HUES64 (cell line): ENCODE results near the gene RBBP9.
"Not testable (repeated sequence)": the region's sequence is repeated elsewhere in the genome, so short reads cannot be mapped to it uniquely, and the experiment has no call there.

Experiments used
- H3K27ac ChIP-seq: 2 replicates; pipeline ENCODE4 v1.7.0; 2013; ENCODE audit warnings: low read depth, low read length, inconsistent platforms
- H3K27me3 ChIP-seq: 2 replicates; pipeline ENCODE4 v1.6.1; 2013; ENCODE audit warnings: mild to moderate bottlenecking, low read length; ENCODE audit not compliant: insufficient read depth
- H3K36me3 ChIP-seq: 2 replicates; pipeline ENCODE4 v1.6.1; 2013; ENCODE audit warnings: mild to moderate bottlenecking, low read length; ENCODE audit not compliant: insufficient read depth
- H3K4me1 ChIP-seq: 2 replicates; pipeline ENCODE4 v1.6.1; 2013; ENCODE audit warnings: mild to moderate bottlenecking, low read length, moderate library complexity; ENCODE audit not compliant: insufficient read depth
- H3K4me3 ChIP-seq: 2 replicates; pipeline ENCODE4 v1.5.1; 2013; ENCODE audit warnings: mild to moderate bottlenecking, low read length, moderate library complexity
- H3K9ac ChIP-seq: 2 replicates; pipeline ENCODE4 v1.6.1; 2013; ENCODE audit warnings: mild to moderate bottlenecking, low read depth, low read length
- H3K9me3 ChIP-seq: 2 replicates; pipeline ENCODE4 v1.6.1; 2013; ENCODE audit warnings: low read depth, low read length; ENCODE audit not compliant: insufficient read depth
- WGBS: fragments of 150-250, 120-280 bp; methylation state at CpG from one replicate; pipeline ENCODE4 v1.1.7; 2013; ENCODE audit warnings: missing lambda C conversion rate; 5-methylcytosine and 5-hydroxymethylcytosine counted together

Gene RBBP9

DNA sequence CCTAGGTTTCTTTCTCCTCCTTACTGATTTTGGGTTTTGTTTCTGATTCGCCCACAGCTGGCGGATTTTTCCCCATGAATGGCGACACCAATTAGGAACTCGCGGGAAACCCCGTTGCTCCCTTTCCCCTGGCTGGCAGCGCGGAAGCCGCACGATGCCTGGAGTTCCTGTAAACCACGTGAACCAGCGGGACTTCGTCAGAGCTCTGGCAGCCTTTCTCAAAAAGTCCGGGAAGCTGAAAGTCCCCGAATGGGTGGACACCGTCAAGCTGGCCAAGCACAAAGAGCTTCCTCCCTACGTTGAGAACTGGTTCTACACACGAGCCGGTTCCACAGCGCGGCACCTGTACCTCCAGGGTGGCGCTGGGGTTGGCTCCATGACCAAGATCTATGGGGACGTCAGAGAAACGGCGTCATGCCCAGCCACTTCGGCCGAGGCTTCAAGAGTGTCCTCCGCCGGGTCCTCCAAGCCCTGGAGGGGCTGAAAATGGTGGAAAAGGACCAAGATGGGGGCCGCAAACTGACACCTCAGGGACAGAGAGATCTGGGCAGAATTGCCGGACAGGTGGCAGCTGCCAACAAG, 7.5 kb upstream of the RBBP9 start:
- H3K27me3 ChIP-seq = no peaks in the 10 kb centered on the region
- no peak overlapping the region for H3K9ac ChIP-seq
- H3K4me3 ChIP-seq = no peak overlapping the region
- H3K36me3 ChIP-seq = 0 out of 2 replicates have a peak, but pooled peaks cover 4% of the 10 kb centered on the region
- 89% methylated on average over 31 of the region's 31 CpGs for WGBS
- no peak overlapping the region for H3K27ac ChIP-seq
- H3K4me1 ChIP-seq = 0 out of 2 replicates have a peak, but pooled peaks cover 3% of the 10 kb centered on the region
- H3K9me3 ChIP-seq = no peaks in the 10 kb centered on the region

DNA sequence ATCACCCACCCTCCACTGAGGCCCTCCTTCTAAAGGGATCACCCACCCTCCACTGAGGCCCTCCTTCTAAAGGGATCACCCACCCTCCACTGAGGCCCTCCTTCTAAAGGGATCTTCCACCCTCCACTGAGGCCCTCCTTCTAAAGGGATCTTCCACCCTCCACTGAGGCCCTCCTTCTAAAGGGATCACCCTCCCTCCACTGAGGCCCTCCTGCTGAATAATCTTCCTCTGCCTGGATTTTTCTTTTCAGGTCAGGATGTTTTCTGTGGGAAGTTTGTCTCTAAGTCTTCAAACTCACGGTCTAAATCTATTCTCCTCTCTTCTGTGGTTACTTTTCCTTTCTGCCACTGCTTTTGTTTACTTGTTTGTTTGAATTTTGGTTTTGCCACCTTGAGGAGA, 4.6 kb upstream of the RBBP9 start:
- H3K4me3 ChIP-seq, H3K9ac ChIP-seq, H3K27ac ChIP-seq, H3K27me3 ChIP-seq, H3K4me1 ChIP-seq, H3K9me3 ChIP-seq, H3K36me3 ChIP-seq: not testable (repeated sequence)
- 100% methylated on average over 1 of the region's 1 CpG for whole genome bisulfite sequencing

DNA sequence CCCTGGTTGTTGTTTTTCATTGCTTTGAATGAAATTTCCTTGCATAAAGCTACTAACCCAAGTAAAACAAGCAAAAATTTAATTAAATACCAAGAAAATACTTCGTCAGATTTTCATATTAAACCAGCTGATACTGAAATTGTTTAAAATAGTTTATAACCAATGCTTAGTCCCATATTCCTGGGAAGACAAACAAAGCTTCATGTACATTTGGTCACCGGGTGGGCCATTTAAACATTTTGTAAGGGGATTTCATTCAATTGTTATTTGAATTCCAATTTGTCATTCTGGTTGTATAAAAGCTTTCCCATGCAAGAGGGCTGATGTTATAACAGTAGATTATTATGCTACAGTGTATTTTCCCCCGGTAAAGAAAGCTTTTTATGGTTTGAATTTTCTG, 578 bp upstream of the RBBP9 start:
- Histone ChIP-seq H3K4me3 (peak overlapping the region; percentile 78), H3K9ac (peak overlapping the region; percentile 32; the same call in 1 of the 2 replicates), H3K9me3 (no peaks in the 10 kb centered on the region), H3K4me1 (peaks cover 14% of the 10 kb centered on the region; the same call in 1 of the 2 replicates), H3K27me3 (no peaks in the 10 kb centered on the region), H3K36me3 (peaks cover 15% of the 10 kb centered on the region), H3K27ac (no peak overlapping the region)
- WGBS = 91% methylated on average over 2 of the region's 3 CpGs

DNA sequence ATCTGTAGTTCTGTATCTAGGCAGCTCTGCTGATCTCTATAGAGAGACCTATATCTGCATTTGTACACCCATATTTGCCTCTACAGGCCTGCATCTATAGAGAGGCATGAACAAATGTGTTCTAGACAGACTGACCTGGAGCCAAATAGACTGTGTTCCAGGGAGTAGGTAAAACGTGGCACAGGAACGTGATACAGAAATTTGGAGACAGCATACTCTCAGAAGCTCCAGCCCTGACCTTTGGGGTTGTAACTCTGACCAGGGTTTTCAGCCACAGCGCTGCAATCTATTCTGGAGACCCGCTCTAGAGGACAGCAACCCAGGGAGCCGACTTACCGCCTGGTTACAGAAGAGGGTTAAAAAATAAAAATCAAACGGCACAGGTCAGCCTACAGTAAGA, 983 bp downstream of the RBBP9 start:
- Histone ChIP-seq H3K27me3 (no peaks in the 10 kb centered on the region), H3K4me3 (peak overlapping the region; percentile 78), H3K9me3 (no peaks in the 10 kb centered on the region), H3K27ac (no peak overlapping the region), H3K36me3 (peaks cover 25% of the 10 kb centered on the region), H3K4me1 (peaks cover 14% of the 10 kb centered on the region; the same call in 1 of the 2 replicates), H3K9ac (peak overlapping the region; percentile 80; the same call in 1 of the 2 replicates)
- 44% methylated on average over 7 of the region's 7 CpGs for WGBS

DNA sequence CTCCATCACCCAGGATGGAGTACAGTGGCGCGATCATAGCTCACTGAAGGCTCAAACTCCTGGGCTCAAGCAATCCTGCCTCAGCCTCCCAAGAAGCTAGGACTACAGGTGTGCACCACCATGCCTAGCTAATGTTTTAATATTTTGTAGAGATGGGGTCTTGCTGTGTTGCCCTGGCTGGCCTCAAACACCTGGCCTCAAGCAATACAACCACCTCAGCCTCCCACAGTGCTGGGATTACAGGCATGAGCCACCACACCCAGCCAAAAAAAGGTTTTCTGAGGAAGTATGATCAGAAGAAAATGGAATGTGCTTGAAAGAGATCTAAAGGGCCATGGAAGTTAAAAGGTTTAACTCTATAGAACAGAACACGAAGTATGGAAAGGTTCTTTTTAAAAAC, 8.7 kb downstream of the RBBP9 start:
- Histone ChIP-seq H3K27ac (no peak overlapping the region), H3K36me3 (peaks cover 75% of the 10 kb centered on the region), H3K4me3 (no peak overlapping the region), H3K9ac (no peak overlapping the region), H3K9me3 (no peaks in the 10 kb centered on the region), H3K27me3 (no peaks in the 10 kb centered on the region), H3K4me1 (no peaks in the 10 kb centered on the region)
- 97% methylated on average over 3 of the region's 3 CpGs for WGBS

DNA sequence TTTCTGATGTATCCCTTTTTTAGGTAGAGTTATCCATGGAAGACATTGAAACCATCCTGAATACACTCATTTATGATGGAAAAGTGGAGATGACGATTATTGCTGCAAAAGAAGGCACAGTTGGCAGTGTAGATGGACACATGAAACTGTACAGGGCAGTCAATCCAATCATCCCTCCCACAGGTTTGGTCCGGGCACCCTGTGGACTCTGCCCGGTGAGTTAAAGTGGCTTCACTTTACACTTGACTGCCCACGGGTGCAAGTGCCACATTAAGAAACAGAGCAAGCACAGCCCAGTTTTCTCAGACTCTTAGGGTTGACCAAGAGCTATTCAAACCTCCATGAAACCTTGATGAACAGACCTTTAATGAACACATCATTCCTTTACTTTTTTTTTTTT, 15.4 kb downstream of the RBBP9 start:
- Histone ChIP-seq H3K27ac (no peak overlapping the region), H3K9ac (no peak overlapping the region), H3K27me3 (no peaks in the 10 kb centered on the region), H3K9me3 (no peaks in the 10 kb centered on the region), H3K4me1 (no peaks in the 10 kb centered on the region), H3K36me3 (peaks cover 88% of the 10 kb centered on the region), H3K4me3 (no peak overlapping the region)
- WGBS = 97% methylated on average over 4 of the region's 4 CpGs

DNA sequence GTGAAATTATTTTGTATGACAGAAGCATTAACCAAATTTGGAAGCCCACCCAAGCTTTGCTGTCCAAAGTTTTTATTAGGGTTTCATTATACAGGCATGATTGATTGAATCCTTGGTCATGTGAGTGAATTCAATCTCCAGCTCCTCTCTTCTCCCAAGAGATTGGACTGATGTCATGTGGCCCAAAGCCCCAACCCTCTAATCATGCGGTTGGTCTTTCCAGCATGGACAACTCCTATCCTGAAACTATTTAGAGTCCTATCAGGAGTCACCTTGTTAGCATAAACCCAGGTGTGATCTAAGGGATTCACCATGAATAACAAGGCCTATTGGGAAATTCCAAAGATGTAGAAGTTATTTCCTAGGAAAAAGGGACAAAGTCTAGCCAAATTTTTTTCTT, 19.2 kb downstream of the RBBP9 start:
- Histone ChIP-seq H3K9me3 (no peaks in the 10 kb centered on the region), H3K4me3 (no peak overlapping the region)

DNA sequence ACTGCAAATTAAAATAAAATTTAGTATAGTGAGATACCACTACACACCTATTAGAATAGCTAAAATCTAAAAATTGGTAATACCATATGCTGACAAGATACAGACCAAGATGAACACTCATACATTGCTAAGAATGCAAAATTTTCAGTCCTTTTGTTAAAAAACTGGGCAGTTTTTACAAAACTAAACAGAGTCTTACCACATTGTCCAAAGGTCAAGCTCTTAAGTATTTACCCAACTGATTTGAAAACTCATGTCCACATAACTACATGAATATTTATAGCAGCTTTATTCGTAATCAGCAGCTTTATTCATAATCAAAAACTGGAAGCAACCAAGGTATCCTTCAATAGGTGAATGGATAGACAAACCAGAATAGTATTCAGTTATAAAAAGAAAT, 19.8 kb downstream of the RBBP9 start:
- Histone ChIP-seq H3K27ac (no peak overlapping the region), H3K9ac (no peak overlapping the region), H3K36me3 (peaks cover 92% of the 10 kb centered on the region), H3K27me3 (no peaks in the 10 kb centered on the region), H3K4me1 (no peaks in the 10 kb centered on the region), H3K4me3 (no peak overlapping the region), H3K9me3 (no peaks in the 10 kb centered on the region)
- 83% methylated on average over 1 of the region's 1 CpG for WGBS

More for the DNA sequence above, 19.2 kb downstream of the RBBP9 start:
- no peak overlapping the region for H3K9ac ChIP-seq
- H3K27ac ChIP-seq = no peak overlapping the region
- H3K36me3 ChIP-seq = peaks cover 93% of the 10 kb centered on the region
- H3K27me3 ChIP-seq = no peaks in the 10 kb centered on the region
- 82% methylated on average over 1 of the region's 1 CpG for WGBS
- H3K4me1 ChIP-seq = no peaks in the 10 kb centered on the region

DNA sequence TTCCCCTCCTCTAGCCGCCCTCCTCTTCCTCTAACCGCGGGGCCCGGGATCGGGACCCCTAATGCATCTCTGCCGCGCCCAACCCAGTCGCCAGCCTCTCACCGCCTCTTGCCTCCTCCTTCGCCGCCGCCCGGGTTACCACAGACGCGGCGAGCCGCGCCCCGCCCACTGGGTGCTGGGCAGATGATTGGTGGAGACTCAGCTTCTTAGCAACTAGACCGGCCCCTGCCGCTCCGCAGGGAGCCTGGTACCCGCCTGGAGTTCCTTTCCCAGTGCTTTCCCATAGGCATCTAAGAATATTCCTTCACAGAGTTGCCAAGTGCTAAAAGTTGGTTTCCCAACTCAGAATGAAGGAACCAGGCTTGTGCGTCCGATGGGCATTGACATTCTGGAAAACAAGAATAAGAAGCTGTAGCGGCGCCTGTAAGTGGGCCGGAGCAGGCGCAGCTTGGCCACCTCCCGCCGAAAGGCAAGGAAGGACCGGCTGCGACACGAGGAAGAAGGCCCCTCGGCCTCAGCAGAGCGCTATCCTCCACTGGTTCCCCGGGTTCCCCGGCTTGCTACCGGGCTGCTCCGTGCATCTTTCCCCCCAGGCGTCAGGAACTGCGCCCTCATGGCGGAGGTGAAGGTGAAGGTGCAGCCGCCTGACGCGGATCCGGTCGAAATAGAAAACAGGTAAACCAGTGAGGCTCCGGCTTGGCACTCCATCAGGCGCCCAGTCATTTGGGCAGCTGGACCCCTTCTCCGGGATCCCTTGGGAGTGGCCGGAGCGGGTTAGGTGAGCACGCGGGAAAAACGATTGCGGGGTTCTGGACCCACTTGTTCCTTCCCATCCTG, 29.9 kb downstream of the RBBP9 start, which contains the start of the genes DZANK1 and POLR3F:
TSS of gene DZANK1 (minus strand) at position 137 of the 837 bp plus-strand sequence. CDS start 1,672 bp downstream, outside the sequence.
TSS of gene POLR3F (plus strand) at position 497 of the 837 bp plus-strand sequence. CDS start at position 614, 117 bp downstream.
- peak within 1 kb of the TSS; percentile 99 for H3K27ac ChIP-seq
- H3K9me3 ChIP-seq = no peaks in the 10 kb centered on the region
- peak within 1 kb of the TSS; percentile 96 for H3K4me3 ChIP-seq
- under 1% methylated on average over 57 of the region's 57 CpGs for WGBS
- peaks cover 6% of the 10 kb centered on the region; the same call in 1 of the 2 replicates for H3K4me1 ChIP-seq
- no peaks in the 10 kb centered on the region for H3K27me3 ChIP-seq
- H3K36me3 ChIP-seq = peaks cover 32% of the 10 kb centered on the region
- peak within 1 kb of the TSS; percentile 95 for H3K9ac ChIP-seq

DNA sequence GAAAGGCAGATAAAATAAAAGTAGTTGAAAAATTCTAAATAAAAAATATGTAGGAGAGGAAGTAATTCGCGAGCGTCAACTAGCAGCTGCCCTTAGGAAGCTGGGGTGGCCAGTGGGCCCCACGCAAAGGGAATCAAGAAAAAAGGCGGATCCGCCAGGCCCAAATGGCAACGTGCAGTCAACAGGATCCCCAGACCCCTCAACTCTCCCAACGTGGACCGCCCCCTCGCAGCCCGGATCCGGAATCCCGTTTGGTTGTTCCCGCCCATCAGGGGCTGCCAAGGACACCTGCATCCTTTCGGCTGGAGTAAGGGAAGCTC, 30.5 kb downstream of the RBBP9 start:
- under 1% methylated on average over 15 of the region's 15 CpGs for WGBS
- Histone ChIP-seq H3K9me3 (no peaks in the 10 kb centered on the region), H3K36me3 (peaks cover 28% of the 10 kb centered on the region), H3K27ac (peak overlapping the region; percentile 43), H3K4me3 (peak overlapping the region; percentile 96), H3K27me3 (no peaks in the 10 kb centered on the region), H3K9ac (peak overlapping the region; percentile 68), H3K4me1 (peaks cover 6% of the 10 kb centered on the region; the same call in 1 of the 2 replicates)

DNA sequence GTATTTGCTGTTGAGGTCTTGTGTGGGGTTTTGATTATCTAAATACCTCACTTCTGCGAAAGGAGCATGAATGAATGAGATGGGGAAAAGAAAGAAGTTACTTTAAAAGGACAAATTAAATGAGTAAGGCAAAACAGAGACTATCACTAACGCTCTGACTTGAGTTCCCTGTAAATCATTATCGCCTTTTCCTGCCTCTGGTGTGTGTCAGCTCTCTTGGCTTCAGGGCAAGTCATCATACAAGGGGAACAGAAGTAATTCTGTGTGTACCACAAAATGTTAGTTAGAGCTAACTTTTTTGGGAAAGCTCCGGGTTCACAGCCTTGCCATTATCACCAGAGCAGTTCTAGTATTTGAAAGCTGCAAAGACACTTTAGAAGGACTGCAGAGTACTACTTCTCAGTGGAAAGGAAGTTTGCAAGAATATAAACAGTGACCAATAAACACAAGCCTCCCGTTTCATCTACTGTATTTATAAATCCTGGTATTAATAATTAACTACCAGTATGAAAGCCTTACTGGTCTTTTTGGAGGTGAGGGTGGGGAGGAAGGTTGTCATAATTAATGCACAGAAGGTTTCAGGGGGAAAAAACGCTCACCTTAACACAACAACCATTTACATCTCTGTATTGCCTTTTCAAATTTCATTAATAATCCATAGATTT, 31.4 kb downstream of the RBBP9 start:
- H3K9me3 ChIP-seq = no peaks in the 10 kb centered on the region
- H3K9ac ChIP-seq = peak overlapping the region; percentile 68; the same call in 1 of the 2 replicates
- H3K36me3 ChIP-seq = peaks cover 20% of the 10 kb centered on the region
- H3K27ac ChIP-seq = no peak overlapping the region
- H3K4me3 ChIP-seq = peak overlapping the region; percentile 96
- H3K27me3 ChIP-seq = no peaks in the 10 kb centered on the region
- WGBS = 90% methylated on average over 5 of the region's 6 CpGs
- peaks cover 6% of the 10 kb centered on the region; the same call in 1 of the 2 replicates for H3K4me1 ChIP-seq
